C4-2B (cell line): ENCODE data around the gene MAST4.

Experiments
- H3K27ac ChIP-seq: fragments of 450-650 bp; 2 replicates; pipeline ENCODE4 v1.5.1; 2017
- ZFX ChIP-seq: fragments of 450-650 bp; IDR thresholded peaks from 2 replicates; pipeline ENCODE4 v1.6.1; 2017
- TF ChIP-seq, protein P1 (sequence below): fragments of 450-650 bp; conservative IDR thresholded peaks from 2 replicates; pipeline ENCODE4 v1.5.1; 2017; ENCODE audit warnings: mild to moderate bottlenecking

Gene MAST4

DNA sequence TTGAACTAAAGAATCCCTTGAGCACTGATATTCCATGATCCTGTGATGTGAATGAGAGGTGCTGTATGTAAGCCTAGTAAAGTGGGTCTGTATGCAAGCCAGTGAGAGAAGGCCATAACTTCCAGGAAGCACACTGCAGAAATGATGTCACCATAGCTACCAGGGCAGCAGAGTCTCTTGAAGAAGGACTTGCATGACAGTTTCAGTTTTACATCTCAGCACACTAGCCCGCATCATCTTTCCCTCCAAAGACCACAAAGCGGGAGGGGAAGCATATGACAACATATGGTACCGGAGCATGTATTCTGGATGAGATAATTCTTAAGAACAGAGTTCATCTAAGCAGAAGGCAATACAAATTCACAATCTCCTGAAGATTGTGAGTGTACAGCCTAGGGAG, 37.6 kb upstream of the MAST4 start:
- no peak overlapping the region for H3K27ac ChIP-seq
- no peak for TF ChIP-seq ZFX
- TF ChIP-seq, protein P1, sequence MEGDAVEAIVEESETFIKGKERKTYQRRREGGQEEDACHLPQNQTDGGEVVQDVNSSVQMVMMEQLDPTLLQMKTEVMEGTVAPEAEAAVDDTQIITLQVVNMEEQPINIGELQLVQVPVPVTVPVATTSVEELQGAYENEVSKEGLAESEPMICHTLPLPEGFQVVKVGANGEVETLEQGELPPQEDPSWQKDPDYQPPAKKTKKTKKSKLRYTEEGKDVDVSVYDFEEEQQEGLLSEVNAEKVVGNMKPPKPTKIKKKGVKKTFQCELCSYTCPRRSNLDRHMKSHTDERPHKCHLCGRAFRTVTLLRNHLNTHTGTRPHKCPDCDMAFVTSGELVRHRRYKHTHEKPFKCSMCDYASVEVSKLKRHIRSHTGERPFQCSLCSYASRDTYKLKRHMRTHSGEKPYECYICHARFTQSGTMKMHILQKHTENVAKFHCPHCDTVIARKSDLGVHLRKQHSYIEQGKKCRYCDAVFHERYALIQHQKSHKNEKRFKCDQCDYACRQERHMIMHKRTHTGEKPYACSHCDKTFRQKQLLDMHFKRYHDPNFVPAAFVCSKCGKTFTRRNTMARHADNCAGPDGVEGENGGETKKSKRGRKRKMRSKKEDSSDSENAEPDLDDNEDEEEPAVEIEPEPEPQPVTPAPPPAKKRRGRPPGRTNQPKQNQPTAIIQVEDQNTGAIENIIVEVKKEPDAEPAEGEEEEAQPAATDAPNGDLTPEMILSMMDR: no peak

DNA sequence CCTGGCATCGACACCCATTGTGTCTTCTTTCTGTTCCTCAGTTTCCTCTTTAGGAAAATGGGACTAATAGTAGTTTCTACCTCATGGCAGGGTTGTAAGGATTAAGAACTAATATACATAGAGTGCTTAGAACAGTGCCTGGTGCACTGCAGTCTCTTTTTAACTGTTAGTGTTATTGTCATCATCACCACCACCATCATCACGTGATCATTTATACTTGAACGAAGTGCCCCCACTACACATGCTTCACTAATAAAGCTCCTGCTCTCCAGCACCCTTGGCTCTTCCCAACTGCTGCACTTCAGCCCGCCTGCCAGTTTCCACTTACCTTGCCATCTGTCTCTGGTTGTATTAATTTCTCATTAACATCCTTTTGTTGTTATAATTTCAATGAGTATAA, 35.8 kb upstream of the MAST4 start:
- TF ChIP-seq, protein P1: no peak
- TF ChIP-seq ZFX: no peak
- H3K27ac ChIP-seq: no peak overlapping the region

- no peak for TF ChIP-seq ZFX
- TF ChIP-seq, protein P1: no peak
- H3K27ac ChIP-seq: no peak overlapping the region
Measured at GRCh38 chr5:66561256-66561990, 34.8 kb upstream of the MAST4 start.

DNA sequence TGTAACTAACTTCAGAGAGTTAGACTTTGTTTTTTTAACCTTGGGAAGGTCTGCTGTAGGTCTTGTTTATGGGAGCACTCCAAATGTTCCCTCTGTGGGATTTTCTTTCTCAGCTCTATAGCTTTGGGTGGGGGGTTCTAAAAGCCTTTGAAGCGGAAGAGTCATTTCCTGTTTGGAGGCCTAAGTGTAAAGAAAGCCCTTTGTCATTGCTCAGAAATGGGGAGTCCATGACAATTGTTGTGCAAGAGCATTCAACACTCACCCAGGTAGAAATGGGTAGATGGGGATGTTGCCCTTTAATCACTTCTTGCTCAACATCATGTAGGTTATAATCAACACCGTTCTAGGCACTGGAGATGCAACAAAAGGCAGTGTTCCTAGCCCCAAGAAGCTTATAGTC, 30.3 kb upstream of the MAST4 start:
- H3K27ac ChIP-seq: no peak overlapping the region
- TF ChIP-seq ZFX: no peak
- TF ChIP-seq, protein P1: no peak

GRCh38 chr5:66567474-66567873, 28.7 kb upstream of the MAST4 start:
- TF ChIP-seq, protein P1: no peak
- TF ChIP-seq ZFX: no peak
- H3K27ac ChIP-seq: no peak overlapping the region

DNA sequence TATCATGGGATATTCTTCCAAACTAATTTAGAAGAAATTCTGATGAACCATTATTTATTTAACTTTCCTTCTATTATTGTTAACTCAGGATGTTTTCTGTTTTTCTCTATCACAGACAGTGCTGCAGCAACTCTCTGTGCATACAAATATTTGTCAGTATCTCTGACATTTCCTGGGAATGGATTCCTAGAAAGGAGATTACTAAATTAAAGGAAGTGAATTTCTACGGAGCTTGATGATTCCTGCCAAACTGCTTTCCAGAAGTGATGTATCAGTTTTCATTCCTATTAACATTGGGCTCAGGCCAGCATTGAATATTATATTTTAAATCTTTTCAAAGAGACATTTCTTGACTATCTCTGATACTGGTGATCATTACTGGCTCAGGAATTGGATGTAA, 26.0 kb upstream of the MAST4 start:
- TF ChIP-seq ZFX: no peak
- TF ChIP-seq, protein P1: no peak
- H3K27ac ChIP-seq: no peak overlapping the region

- TF ChIP-seq ZFX: no peak
- no peak overlapping the region for H3K27ac ChIP-seq
Measured at GRCh38 chr5:66573733-66574132, 22.5 kb upstream of the MAST4 start.
